Fibroblast of the aortic adventitia (primary cell): ENCODE results near the gene WNK1. TPM values are rescaled to one million over a fixed set of nuclear protein-coding genes. Genes with fewer than 3 reads are reported as not detected.

Experiments
- DNase-seq: peaks from one replicate; pipeline ENCODE4 v3.0.0-alpha.2; 2010; ENCODE audit warnings: low read depth
- H3K4me3 ChIP-seq: 2 replicates; pipeline ENCODE4 v1.5.1; 2011; ENCODE audit warnings: low read depth, mild to moderate bottlenecking, control low read depth, low read length, moderate library complexity
- CTCF ChIP-seq: IDR thresholded peaks from 2 replicates; pipeline ENCODE4 v1.5.1; 2011; ENCODE audit warnings: mild to moderate bottlenecking, low read length, control low read depth, inconsistent platforms; ENCODE audit not compliant: insufficient read depth
- total RNA-seq: library from RNA; depleted of rRNA; stranded (reverse); fragments of >200 nt; gene quantifications from 2 replicates; pipeline ENCODE4 v1.2.3, GENCODE V29; 2012; ENCODE audit warnings: low replicate concordance

WNK1 gene
- total RNA-seq, 1 donor = 91.7 TPM

- TF ChIP-seq CTCF = no peak
- H3K4me3 ChIP-seq = no peak overlapping the region
- DNase-seq = no peak
Measured at GRCh38 chr12:907413-908185, 155.2 kb downstream of the WNK1 start.

- H3K4me3 ChIP-seq = no peak overlapping the region
- TF ChIP-seq CTCF = no peak
- no peak for DNase-seq
Measured at GRCh38 chr12:909861-910260, 157.5 kb downstream of the WNK1 start.

- no peak overlapping the region for H3K4me3 ChIP-seq
- no peak for TF ChIP-seq CTCF
Measured at GRCh38 chr12:910416-910815, 158.0 kb downstream of the WNK1 start.

GRCh38 chr12:911191-911826 lies 158.9 kb downstream of the WNK1 start:
- no peak overlapping the region for H3K4me3 ChIP-seq
- DNase-seq = peak; percentile 37
- no peak for TF ChIP-seq CTCF

More at GRCh38 chr12:910416-910815, 158.0 kb downstream of the WNK1 start:
- no peak for DNase-seq

- no peak overlapping the region for H3K4me3 ChIP-seq
- no peak for TF ChIP-seq CTCF
- no peak for DNase-seq
Measured at GRCh38 chr12:912466-913235, 160.3 kb downstream of the WNK1 start.

GRCh38 chr12:913919-914698 lies 161.7 kb downstream of the WNK1 start:
- peak; percentile 22 for DNase-seq
- no peak for TF ChIP-seq CTCF
- no peak overlapping the region for H3K4me3 ChIP-seq
